HAP-1 (cell line): ENCODE results near the gene QPCT.
"Not testable (repeated sequence)": the region's sequence is repeated elsewhere in the genome, so short reads cannot be mapped to it uniquely, and the experiment has no call there.

ENCODE experiments used
- DNase-seq, 2 experiments: peaks; one replicate each; pipeline ENCODE4 v3.0.0-alpha.2; 2016 to 2020; ENCODE audit warnings: low spot score in 2 of 2
- H3K27me3 ChIP-seq: fragments of 250-450 bp; sonication (Bioruptor Pico); 2 replicates; pipeline ENCODE4 v1.5.1; 2020; ENCODE audit warnings: low read depth, mild to moderate bottlenecking, moderate library complexity
- H3K36me3 ChIP-seq: fragments of 250-450 bp; sonication (Bioruptor Pico); replicated peaks from 2 replicates; pipeline ENCODE4 v1.5.1; 2020; ENCODE audit warnings: mild to moderate bottlenecking
- H3K4me1 ChIP-seq: fragments of 250-450 bp; sonication (Bioruptor Pico); 2 replicates; pipeline ENCODE4 v1.5.1; 2020; ENCODE audit warnings: mild to moderate bottlenecking
- H3K4me3 ChIP-seq: fragments of 250-450 bp; sonication (Bioruptor Pico); 2 replicates; pipeline ENCODE4 v1.5.1; 2020; ENCODE audit warnings: mild to moderate bottlenecking, moderate library complexity
- H3K9me3 ChIP-seq: fragments of 250-450 bp; sonication (Bioruptor Pico); 2 replicates; pipeline ENCODE4 v1.5.1; 2020; ENCODE audit warnings: mild to moderate bottlenecking, moderate library complexity
- in situ Hi-C: fragments of 300-500 bp; cut with MboI; formaldehyde crosslinking; loops from 3 replicates; pipeline ENCODE4 v1.14.3; 2020; ENCODE audit warnings: low sequenced_read_pairs, inconsistent platforms, mixed read lengths

QPCT gene

DNA sequence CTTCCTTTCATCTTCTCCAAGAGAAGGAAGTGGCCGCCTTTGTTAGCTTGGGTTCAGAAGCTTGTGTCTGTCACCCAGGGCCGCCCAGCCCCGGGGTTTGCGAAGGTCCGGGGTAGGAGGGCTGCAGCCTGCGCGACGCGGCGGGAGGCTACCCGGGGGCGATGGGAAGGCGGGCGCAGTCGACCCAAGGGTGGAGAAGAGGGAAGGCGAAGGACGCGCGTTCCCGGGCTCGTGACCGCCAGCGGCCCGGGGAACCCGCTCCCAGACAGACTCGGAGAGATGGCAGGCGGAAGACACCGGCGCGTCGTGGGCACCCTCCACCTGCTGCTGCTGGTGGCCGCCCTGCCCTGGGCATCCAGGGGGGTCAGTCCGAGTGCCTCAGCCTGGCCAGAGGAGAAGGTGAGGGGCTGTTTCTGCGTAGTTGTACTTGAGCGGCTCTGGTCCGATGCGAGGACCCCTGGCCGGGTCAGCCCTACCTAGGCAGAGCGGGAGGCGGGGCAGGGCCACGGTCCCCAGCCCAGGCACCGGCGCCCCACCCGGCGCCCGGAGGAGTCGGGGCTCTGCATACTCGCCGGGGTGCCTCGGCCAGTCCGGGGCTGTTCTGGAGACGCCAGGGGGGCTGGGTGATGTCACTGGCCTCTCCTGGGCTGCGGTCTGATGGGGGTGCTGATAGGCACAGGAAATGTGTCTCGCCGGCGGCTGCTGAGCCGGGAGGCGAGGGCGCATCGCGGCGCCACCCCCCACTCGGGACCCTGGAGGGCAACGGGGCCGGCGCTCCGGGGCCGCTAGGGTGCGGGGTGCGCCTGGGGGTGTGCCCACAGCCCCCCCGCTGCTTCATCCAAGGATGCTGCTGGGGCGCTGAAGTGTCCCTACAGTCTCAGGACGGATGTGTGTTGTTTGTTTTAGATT is at the start of gene QPCT:
TSS of gene QPCT (plus strand) at position 178 of the 909 bp plus-strand sequence. CDS start at position 280, 102 bp downstream.
- Histone ChIP-seq H3K9me3 (no peaks in the 10 kb centered on the region), H3K4me1 (peaks cover 10% of the 10 kb centered on the region), H3K4me3 (peak within 1 kb of the TSS; percentile 45), H3K36me3 (no peaks in the 10 kb centered on the region), H3K27me3 (no peaks in the 10 kb centered on the region)
- in situ Hi-C loops: no loop called here
- DNase-seq: peak; percentile 12 to 67

DNA sequence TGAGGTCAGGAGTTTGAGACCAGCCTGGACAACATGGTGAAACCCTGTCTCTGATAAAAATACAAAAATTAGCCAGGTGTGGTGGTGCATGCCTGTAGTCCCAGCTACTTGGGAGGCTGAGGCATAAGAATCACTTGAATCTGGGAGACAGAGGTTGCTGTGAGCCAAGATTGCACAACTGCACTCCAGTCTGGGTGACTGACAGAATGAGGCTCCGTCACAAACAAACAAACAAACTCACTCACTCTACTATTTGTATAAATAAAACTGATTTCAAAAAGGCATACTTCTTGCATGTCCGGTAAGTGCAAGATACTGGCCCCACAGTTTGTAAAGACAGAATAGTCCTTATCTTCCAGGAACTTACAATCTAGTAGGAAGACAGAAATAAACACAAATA is 49.6 kb upstream of the QPCT start:
- H3K27me3 ChIP-seq, H3K4me1 ChIP-seq, H3K4me3 ChIP-seq, H3K36me3 ChIP-seq, in situ Hi-C loops, H3K9me3 ChIP-seq, DNase-seq: not testable (repeated sequence)

DNA sequence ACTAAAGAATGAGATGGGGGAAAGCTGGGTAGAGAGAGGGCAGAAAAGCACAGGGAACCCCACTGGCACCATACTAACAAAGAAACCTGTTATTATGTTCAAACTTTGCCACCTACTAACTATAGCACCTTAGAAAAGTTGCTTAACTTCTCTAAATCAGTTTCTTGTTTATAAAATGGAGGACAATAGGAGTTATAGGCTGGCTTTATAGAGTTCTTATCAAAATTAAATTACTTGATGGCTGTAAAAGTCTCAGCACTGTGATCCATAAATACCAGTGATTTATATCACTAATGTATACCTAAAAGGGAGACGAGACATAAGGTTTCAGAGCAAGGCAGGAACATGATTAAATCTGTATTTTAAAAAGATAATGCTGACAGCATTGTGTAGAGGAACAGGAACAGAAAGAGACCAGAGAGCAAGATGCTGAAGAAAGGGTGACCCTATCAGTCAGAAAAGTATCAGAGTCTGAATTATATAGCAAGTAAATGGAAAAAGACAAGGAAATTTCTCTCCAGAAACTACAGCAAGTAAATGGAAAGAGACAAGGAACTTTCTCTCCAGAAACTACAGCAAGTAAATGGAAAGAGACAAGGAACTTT is 48.9 kb upstream of the QPCT start:
- no peak for DNase-seq
- H3K4me1 ChIP-seq: no peaks in the 10 kb centered on the region
- peaks cover 9% of the 10 kb centered on the region for H3K36me3 ChIP-seq
- H3K4me3 ChIP-seq: no peak overlapping the region
- no peaks in the 10 kb centered on the region for H3K9me3 ChIP-seq
- in situ Hi-C loops: no loop called here
- no peaks in the 10 kb centered on the region for H3K27me3 ChIP-seq

DNA sequence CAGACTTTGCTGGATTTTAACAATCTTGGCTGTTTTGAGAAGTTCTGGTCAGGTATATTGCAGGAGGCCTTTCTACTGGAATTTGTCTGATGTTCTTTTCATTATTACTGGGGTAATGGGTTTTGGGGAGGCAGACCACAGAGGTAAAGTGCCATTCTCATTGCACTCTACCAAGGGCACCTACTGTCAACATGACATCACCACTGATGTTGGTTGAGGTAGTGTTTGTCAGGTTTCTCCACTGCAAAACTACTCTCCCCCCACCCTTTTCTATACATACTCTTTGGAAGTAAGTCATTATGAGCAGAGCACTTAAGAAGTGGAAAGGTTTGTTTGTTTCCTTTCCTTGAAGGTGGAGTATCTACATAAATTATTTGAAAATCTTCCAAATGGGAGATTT is 46.8 kb upstream of the QPCT start:
- Histone ChIP-seq H3K4me3 (no peak overlapping the region), H3K9me3 (no peaks in the 10 kb centered on the region), H3K27me3 (no peaks in the 10 kb centered on the region), H3K4me1 (no peaks in the 10 kb centered on the region), H3K36me3 (no peaks in the 10 kb centered on the region; the same call in 1 of the 2 replicates)
- in situ Hi-C loops: no loop called here
- no peak for DNase-seq

DNA sequence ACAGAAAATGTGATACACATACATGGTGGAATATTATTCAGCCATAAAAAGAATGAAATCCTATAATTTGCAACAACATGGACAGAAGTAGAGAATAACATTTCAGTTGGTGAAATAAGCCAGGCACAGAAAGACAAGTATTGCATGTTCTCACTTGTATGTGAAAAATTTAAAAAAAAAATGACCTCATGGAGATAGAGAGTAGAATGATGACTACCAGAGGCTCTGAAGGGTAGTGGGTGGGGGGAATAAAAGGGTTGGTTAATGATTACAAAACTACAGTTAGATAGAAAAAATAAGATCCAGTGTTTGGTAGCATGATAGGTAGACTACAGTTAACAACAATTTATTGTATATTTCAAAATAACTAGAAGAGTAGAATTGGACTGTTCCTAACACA is 44.3 kb upstream of the QPCT start:
- Histone ChIP-seq H3K4me3 (no peak overlapping the region), H3K36me3 (no peaks in the 10 kb centered on the region), H3K27me3 (no peaks in the 10 kb centered on the region), H3K4me1 (no peaks in the 10 kb centered on the region), H3K9me3 (no peaks in the 10 kb centered on the region)
- DNase-seq: no peak
- in situ Hi-C loops: no loop called here

DNA sequence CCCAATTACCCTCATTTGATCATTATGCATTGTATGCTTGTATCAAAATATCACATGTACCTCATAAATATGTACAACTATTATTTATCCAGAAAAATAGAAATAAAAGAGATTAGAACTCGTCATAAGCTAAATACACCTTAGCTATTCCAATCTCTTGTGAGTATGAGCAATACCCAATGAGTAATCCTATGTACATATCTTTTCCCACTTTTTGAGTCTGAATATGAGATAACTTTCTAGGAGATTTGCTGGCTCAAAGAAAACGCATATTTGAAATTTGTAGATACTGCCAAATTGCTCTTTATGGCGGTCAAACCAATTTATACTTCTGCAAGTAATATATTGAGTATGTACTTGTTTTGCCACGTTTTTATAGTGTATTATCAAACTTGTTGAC is 43.9 kb upstream of the QPCT start:
- no peak for DNase-seq
- H3K27me3 ChIP-seq: no peaks in the 10 kb centered on the region
- H3K9me3 ChIP-seq: no peaks in the 10 kb centered on the region
- no peak overlapping the region for H3K4me3 ChIP-seq
- no peaks in the 10 kb centered on the region for H3K36me3 ChIP-seq
- in situ Hi-C loops: no loop called here
- H3K4me1 ChIP-seq: no peaks in the 10 kb centered on the region

DNA sequence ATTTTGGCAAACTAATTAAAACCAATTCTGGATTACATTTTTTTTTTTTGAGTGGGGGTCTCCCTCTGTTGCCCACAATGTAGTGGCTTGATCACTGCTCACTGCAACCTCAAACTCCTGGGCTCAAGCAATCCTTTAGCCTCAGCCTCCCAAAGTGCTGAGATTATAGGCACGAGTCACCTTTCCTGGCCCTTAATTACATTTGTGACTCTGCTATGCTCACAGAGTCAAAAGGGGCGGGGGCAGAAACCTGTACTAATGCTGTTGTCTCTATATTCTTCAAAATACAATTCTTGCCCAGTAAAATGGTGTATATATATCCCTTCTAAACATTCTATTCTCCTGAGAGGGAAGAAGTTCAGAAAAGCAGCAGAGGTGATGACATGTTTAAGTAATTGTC is 43.0 kb upstream of the QPCT start:
- Histone ChIP-seq H3K27me3 (no peaks in the 10 kb centered on the region), H3K4me1 (no peaks in the 10 kb centered on the region), H3K9me3 (no peaks in the 10 kb centered on the region), H3K4me3 (no peak overlapping the region), H3K36me3 (no peaks in the 10 kb centered on the region)
- no peak for DNase-seq
- in situ Hi-C loops: no loop called here

DNA sequence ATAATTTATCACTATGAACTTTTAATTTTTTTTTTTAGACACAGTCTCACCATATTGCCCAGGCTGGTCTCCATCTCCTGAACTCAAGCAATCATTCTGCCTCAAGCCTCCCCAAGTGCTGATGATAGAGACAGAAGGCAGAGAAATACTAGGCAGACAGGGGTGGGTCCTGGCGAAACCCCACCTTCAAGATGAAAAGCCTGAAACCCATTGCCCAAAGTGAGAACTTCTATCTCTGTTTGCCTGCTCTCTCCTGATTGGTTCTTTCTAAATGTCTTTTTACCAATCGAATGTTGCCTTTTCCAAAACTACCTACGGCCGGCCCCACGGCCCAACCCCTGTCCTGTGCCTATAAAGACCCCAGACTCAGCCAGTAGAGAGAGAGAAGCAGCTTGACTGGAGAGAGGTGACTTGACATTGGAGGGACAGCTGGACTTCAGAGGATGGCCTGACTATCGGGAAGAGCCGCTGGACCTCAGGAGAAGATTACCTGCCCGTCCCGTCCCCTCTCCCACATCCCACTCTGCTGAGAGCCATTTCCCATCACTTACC is 41.7 kb upstream of the QPCT start:
- no peaks in the 10 kb centered on the region for H3K27me3 ChIP-seq
- DNase-seq: no peak

DNA sequence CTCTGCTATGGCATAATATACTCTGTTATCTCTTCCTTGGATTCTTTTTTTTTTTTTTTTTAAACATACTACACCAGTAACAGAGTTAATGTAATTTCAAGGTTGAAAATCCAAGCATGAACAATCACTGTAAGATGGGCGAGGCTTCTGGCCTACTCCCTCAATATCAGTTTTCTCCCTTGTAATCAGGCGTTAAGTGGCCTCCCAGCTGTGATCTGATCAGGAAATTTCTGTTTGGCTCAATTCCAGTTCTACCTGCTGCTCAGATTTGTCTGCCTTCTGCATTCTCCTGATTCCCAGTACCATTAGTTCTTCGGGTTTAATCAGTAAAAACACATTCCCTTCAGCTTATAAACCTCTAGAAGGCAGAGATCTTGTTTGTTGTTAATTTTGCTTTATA is 38.4 kb upstream of the QPCT start:
- no peak overlapping the region for H3K4me3 ChIP-seq
- H3K4me1 ChIP-seq: no peaks in the 10 kb centered on the region
- DNase-seq: no peak
- no peaks in the 10 kb centered on the region for H3K27me3 ChIP-seq
- H3K9me3 ChIP-seq: no peaks in the 10 kb centered on the region
- no peaks in the 10 kb centered on the region for H3K36me3 ChIP-seq
- in situ Hi-C loops: no loop called here

More for the DNA sequence above, 41.7 kb upstream of the QPCT start:
- Histone ChIP-seq H3K4me1 (no peaks in the 10 kb centered on the region), H3K36me3 (no peaks in the 10 kb centered on the region), H3K4me3 (no peak overlapping the region), H3K9me3 (no peaks in the 10 kb centered on the region)
- in situ Hi-C loops: no loop called here

DNA sequence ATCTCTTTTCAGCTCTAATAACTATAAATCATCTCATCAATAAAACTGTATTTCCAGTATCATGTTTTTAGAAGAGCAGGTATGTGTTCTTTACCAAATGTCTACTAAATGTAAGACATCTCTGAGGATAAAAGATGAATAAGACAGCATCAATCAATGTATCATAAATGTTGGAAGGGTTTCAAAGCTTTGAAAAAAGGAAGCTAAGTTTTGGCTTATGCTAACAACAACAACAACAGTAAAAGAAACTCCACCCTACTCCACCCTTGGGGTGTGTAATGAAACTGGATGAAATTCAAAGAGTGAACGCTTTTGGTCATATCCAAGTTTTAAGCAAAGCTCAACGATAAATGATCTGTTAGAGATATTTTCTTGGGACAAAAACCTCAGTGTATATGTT is 36.9 kb upstream of the QPCT start:
- Histone ChIP-seq H3K36me3 (no peaks in the 10 kb centered on the region), H3K9me3 (no peaks in the 10 kb centered on the region), H3K27me3 (no peaks in the 10 kb centered on the region), H3K4me1 (peaks cover 2% of the 10 kb centered on the region; the same call in 1 of the 2 replicates), H3K4me3 (no peak overlapping the region)
- in situ Hi-C loops: no loop called here
- no peak for DNase-seq

DNA sequence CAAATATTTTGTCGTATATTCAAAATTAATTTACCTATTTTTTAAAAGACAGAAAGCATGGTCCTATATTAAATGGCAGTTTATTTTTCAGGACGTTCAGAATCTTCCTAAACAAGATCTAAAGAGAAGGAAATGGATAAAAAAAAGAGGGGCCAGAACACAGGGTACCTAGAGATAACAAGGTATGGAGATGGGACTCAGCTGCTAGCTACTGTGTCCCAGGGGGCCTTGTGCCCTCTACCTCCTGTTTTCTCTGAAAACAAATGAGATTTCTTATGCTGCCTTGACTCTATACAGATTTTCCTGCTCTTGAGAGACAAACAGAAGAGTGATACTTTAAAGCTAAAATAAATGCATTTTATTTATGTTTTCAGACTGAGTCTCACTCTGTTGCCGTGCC is 29.1 kb upstream of the QPCT start:
- in situ Hi-C loops: no loop called here
- Histone ChIP-seq H3K4me3 (no peak overlapping the region), H3K4me1 (peaks cover 2% of the 10 kb centered on the region; the same call in 1 of the 2 replicates), H3K36me3 (no peaks in the 10 kb centered on the region; the same call in 1 of the 2 replicates), H3K27me3 (no peaks in the 10 kb centered on the region), H3K9me3 (no peaks in the 10 kb centered on the region)
- DNase-seq: no peak

DNA sequence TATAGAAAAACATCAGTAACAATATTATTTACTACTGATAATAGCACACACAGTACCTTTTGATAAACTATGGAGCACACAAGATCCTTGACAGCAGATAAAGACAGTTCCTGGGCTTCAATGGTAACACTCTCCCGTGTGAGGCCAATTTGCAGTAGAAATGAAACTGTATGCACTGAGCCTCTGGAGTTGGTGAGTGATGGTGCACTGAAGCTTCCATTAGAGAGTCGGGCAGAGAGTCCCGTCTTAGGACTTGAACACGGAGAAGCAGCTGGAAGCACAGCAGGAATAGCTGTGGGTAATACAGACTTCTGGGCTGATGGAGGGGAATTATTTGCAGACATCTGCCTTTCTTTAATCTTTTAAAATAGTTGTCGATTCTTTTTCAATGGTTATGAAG is 28.2 kb upstream of the QPCT start:
- Histone ChIP-seq H3K4me3 (no peak overlapping the region), H3K36me3 (no peaks in the 10 kb centered on the region; the same call in 1 of the 2 replicates), H3K27me3 (no peaks in the 10 kb centered on the region), H3K9me3 (no peaks in the 10 kb centered on the region), H3K4me1 (peaks cover 2% of the 10 kb centered on the region)
- DNase-seq: no peak
- in situ Hi-C loops: no loop called here

DNA sequence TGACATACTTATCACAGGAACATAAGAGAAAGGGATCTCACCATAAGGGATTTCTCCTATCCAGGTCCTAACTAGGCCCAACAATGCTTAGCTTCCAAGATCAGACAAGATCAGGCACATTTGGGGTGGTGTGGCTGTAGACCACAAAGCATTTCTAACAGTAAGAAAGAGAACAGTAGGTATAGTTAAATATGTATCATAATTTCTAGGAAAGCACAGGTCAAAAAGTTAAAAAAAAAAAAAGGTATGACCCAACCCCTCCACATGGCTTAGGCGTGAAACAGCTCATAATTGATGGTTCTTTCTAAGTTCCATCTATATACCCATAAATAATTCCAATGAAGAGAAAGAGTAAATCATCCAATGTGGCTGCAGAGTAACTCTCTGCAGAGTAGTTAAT is 26.7 kb upstream of the QPCT start:
- Histone ChIP-seq H3K36me3 (no peaks in the 10 kb centered on the region; the same call in 1 of the 2 replicates), H3K27me3 (no peaks in the 10 kb centered on the region), H3K9me3 (no peaks in the 10 kb centered on the region), H3K4me1 (peaks cover 13% of the 10 kb centered on the region), H3K4me3 (no peak overlapping the region)
- in situ Hi-C loops: no loop called here
- DNase-seq: no peak

DNA sequence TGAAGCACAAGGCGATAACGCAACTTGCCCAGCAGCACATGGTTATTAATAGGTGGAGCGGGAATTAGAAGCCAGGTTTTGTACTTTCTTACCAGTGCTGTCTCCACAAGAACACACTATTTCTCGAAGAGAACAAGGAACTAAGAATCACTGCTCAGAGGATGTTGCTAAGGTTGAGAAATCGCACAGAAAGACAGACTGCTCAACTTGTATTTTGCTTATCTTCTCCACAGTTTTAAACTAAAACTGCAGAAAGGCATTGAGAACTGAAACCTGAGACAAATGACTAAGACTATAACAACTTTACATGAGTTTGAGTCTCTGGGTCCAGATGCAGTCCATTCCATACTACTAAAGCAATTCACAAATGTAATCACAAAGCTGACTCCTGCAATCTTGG is 26.0 kb upstream of the QPCT start:
- Histone ChIP-seq H3K4me1 (peaks cover 15% of the 10 kb centered on the region), H3K36me3 (no peaks in the 10 kb centered on the region; the same call in 1 of the 2 replicates), H3K27me3 (no peaks in the 10 kb centered on the region), H3K4me3 (no peak overlapping the region), H3K9me3 (no peaks in the 10 kb centered on the region)
- no peak for DNase-seq
- in situ Hi-C loops: no loop called here
